ENCODE measurements around the gene DROSHA. TPM values are rescaled to one million over a fixed set of nuclear protein-coding genes. Genes with fewer than 3 reads are reported as not detected.

The DROSHA gene
- total RNA-seq, 2 experiments from 2014 or later, result 59.6 to 66.1 TPM

DNA sequence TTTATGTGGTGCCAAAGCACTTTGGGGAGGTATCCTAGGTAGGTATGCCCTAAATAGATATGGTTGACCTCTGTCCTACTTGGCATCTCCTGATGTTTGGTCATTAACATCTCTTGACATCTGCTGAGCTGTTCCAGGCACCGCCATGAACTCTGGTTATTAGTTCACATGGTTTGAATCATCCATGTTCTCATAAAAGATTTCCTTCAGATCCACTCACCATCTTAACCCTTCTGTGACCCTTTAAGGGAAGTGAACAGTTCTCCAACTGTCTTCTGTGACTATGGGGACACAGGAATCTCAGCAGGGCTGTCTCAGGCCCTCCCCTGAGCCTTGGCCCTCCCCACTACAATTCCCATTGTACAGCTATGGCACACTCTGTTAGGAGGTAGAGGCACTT lies 170.7 kb downstream of the DROSHA start:
- Mint-ChIP-seq H3K27me3 (peaks cover 2% of the 10 kb centered on the region), H3K4me1 (ENCODE audit: low read depth) (no peaks in the 10 kb centered on the region), H3K9me3 (no peaks in the 10 kb centered on the region), H3K4me3 (no peak overlapping the region), H3K36me3 (no peaks in the 10 kb centered on the region), H3K27ac (no peak overlapping the region)
- no peak for DNase-seq
- ChIA-PET POLR2A (no interaction called here), CTCF (no interaction called here)
- intact Hi-C loops (cut with micrococcal nuclease), result no loop called here

DNA sequence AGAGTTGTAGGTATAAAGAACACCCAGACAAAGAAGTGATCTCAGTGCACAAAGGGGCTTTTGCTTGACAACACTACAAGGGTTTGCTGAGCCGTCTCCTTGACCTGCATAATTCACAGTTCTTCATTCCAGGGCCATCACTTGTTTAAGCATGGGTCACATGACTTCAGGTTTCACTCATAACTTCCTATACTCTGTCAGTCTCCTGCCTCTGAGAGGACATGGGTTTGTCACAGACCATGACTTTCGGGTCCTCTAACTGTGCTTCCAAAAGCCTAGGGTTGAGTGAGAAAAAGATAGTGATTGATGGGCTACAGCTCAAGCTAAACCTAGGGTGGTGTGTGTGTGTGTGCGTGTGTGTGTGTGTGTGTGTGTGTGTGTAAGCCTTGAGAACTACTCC lies 172.1 kb downstream of the DROSHA start:
- DNase-seq, result no peak
- ChIA-PET POLR2A (no interaction called here), CTCF (no interaction called here)
- Mint-ChIP-seq H3K27ac (no peak overlapping the region), H3K36me3 (no peaks in the 10 kb centered on the region), H3K4me1 (ENCODE audit: low read depth) (no peaks in the 10 kb centered on the region), H3K4me3 (no peak overlapping the region), H3K27me3 (no peaks in the 10 kb centered on the region), H3K9me3 (no peaks in the 10 kb centered on the region)
- intact Hi-C loops (cut with micrococcal nuclease), result no loop called here

DNA sequence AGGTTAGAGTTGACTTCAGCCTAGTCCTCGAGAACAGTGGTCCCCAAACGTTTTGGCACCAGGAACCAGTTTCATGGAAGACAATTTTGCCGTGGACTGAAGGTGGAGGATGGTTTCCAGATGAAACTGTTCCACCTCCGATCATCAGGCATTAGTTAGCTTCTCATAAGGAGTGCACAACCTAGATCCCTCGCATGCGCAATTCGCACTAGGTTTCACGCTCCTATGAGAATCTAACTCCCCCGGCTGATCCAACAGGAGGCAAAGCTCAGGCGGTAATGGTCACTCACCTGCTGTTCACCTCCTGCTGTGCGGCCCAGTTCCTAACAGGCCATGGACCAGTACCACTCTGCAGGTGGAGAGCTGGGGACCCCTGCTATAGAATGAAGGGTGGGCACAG lies 174.9 kb downstream of the DROSHA start:
- Mint-ChIP-seq H3K27ac (no peak overlapping the region), H3K4me1 (ENCODE audit: low read depth) (no peaks in the 10 kb centered on the region), H3K9me3 (no peaks in the 10 kb centered on the region), H3K27me3 (peaks cover 4% of the 10 kb centered on the region), H3K36me3 (no peaks in the 10 kb centered on the region), H3K4me3 (no peak overlapping the region)
- CTCF ChIA-PET, result no interaction called here
- intact Hi-C loops (cut with micrococcal nuclease), result no loop called here
- POLR2A ChIA-PET, result no interaction called here
- no peak for DNase-seq

DNA sequence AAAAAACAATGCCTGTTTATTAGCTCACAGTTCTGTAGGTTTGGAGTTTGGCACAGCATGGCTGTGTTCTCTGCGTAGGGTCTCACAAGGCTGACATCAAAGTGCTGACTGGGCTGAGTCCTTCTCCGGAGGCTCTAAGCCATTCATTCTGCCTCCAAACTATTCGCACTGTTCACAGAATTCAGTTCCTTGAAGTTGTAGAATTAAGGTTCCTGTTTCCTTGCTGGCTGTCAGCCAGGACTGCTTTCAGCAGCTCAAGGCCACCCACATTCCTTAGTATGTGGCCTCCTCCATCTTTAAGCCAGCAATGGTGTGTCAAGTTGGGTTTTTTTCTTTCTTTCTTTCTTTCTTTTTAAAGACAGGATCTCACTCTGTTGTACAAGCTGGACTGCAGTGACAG lies 176.6 kb downstream of the DROSHA start:
- Mint-ChIP-seq H3K27ac (no peak overlapping the region), H3K9me3 (no peaks in the 10 kb centered on the region), H3K4me3 (no peak overlapping the region), H3K4me1 (ENCODE audit: low read depth) (no peaks in the 10 kb centered on the region), H3K36me3 (no peaks in the 10 kb centered on the region), H3K27me3 (peaks cover 6% of the 10 kb centered on the region)
- DNase-seq, result no peak
- CTCF ChIA-PET, result interaction anchor here (0.7 kb wide), 1 partner anchor 84 kb away, joined by 3 read pairs; no protein-coding TSS in a partner anchor
- intact Hi-C loops (cut with micrococcal nuclease), result no loop called here
- POLR2A ChIA-PET, result no interaction called here

Other genes starting within 250 kb of the DROSHA start
- gene C5orf22, start 208 bp upstream of the DROSHA start, total RNA-seq, result 10 to 100 TPM; 25.1 to 29.0 TPM
- not detected for gene PDZD2, start 107.0 kb upstream of the DROSHA start, total RNA-seq

Data from activated CD4-positive, alpha-beta memory T cell treated with anti-CD3 and anti-CD28 coated beads for 36 hours (primary cell).